GM18867 (cell line): ENCODE measurements around the gene NPIPA3.
"Not testable (repeated sequence)": the region's sequence is repeated elsewhere in the genome, so short reads cannot be mapped to it uniquely, and the experiment has no call there.

ENCODE experiments used
- ATAC-seq: cut with Tn5 transposase; IDR thresholded peaks from one replicate; pipeline ENCODE4 v1.9.1; 2021; ENCODE audit warnings: mild to moderate bottlenecking, moderate library complexity; ENCODE audit not compliant: unreplicated experiment

NPIPA3 gene

GRCh38 chr16:14703156-14704011 is at the start of gene NPIPA3:
Gene NPIPA3 (plus strand): TSS chr16:14703411. CDS start chr16:14708944, 5,533 bp downstream.
- ATAC-seq, result peak; percentile 98

- peak; percentile 58 for ATAC-seq
Observed at GRCh38 chr16:14658063-14658462, 45.1 kb upstream of the NPIPA3 start.

- no peak for ATAC-seq
Observed at GRCh38 chr16:14667347-14668266, 35.6 kb upstream of the NPIPA3 start.

GRCh38 chr16:14668556-14669223 is 34.5 kb upstream of the NPIPA3 start:
- ATAC-seq, result no peak

- no peak for ATAC-seq
Observed at GRCh38 chr16:14669776-14670175, 33.4 kb upstream of the NPIPA3 start.

- ATAC-seq, result peak; percentile 80
Observed at GRCh38 chr16:14672403-14672971, 30.7 kb upstream of the NPIPA3 start.

- ATAC-seq, result no peak
Observed at GRCh38 chr16:14676633-14677032, 26.6 kb upstream of the NPIPA3 start.

GRCh38 chr16:14677627-14678026 is 25.6 kb upstream of the NPIPA3 start:
- no peak for ATAC-seq

- no peak for ATAC-seq
Observed at GRCh38 chr16:14678748-14679497, 24.3 kb upstream of the NPIPA3 start.

- not testable (repeated sequence) for ATAC-seq
Observed at GRCh38 chr16:14680396-14680795, 22.8 kb upstream of the NPIPA3 start.

- no peak for ATAC-seq
Observed at GRCh38 chr16:14681115-14681514, 22.1 kb upstream of the NPIPA3 start.

GRCh38 chr16:14682121-14682520 is 21.1 kb upstream of the NPIPA3 start:
- ATAC-seq, result no peak

GRCh38 chr16:14685870-14686793 is 17.1 kb upstream of the NPIPA3 start:
- not testable (repeated sequence) for ATAC-seq

- ATAC-seq, result not testable (repeated sequence)
Observed at GRCh38 chr16:14694129-14694528, 9.1 kb upstream of the NPIPA3 start, which contains the start of gene PLA2G10. Gene PLA2G10 (minus strand): TSS chr16:14694308. CDS start chr16:14694229, 79 bp downstream.

- ATAC-seq, result not testable (repeated sequence)
Observed at GRCh38 chr16:14701859-14702258, 1.4 kb upstream of the NPIPA3 start.

- ATAC-seq, result not testable (repeated sequence)
Observed at GRCh38 chr16:14702672-14703071, 539 bp upstream of the NPIPA3 start.

- not testable (repeated sequence) for ATAC-seq
Observed at GRCh38 chr16:14733233-14733632, 30.0 kb downstream of the NPIPA3 start.

- ATAC-seq, result not testable (repeated sequence)
Observed at GRCh38 chr16:14740832-14741385, 37.7 kb downstream of the NPIPA3 start.
